GM12874 (cell line): ENCODE measurements around the gene KLK2.

Experiments
- TF ChIP-seq, protein P1 (sequence below): IDR thresholded peaks from 2 replicates; pipeline ENCODE4 v1.5.1; 2011; ENCODE audit warnings: low read depth, mild to moderate bottlenecking, control low read depth, low read length, moderate library complexity; ENCODE audit not compliant: insufficient read depth

The KLK2 gene

DNA sequence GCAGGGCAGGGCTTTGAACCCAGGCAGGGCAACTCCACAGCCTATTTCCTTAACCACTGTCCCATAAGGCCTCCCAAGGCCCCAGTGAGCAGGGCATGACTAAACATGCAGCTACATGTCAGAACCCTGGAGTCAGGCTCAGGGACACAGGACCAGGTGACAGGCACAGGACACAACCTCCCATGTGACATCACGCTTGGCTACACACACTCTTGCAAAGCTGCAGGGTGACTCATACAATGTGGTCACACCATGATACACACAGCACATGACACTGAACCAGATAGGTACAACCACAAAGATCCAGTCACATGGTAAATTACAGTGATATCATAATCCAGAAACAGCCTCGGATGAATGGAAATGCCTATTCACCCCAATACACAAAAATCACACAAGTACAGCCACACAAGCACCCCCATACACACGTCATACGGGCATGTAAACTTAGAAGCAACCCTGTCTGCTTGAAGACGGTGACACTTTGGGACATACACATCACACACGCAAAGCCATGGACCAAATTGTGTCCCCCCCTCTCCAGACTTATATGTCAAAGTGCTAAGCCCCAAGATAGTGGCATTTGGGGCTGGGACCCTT, 23.5 kb downstream of the KLK2 start:
- TF ChIP-seq, protein P1, sequence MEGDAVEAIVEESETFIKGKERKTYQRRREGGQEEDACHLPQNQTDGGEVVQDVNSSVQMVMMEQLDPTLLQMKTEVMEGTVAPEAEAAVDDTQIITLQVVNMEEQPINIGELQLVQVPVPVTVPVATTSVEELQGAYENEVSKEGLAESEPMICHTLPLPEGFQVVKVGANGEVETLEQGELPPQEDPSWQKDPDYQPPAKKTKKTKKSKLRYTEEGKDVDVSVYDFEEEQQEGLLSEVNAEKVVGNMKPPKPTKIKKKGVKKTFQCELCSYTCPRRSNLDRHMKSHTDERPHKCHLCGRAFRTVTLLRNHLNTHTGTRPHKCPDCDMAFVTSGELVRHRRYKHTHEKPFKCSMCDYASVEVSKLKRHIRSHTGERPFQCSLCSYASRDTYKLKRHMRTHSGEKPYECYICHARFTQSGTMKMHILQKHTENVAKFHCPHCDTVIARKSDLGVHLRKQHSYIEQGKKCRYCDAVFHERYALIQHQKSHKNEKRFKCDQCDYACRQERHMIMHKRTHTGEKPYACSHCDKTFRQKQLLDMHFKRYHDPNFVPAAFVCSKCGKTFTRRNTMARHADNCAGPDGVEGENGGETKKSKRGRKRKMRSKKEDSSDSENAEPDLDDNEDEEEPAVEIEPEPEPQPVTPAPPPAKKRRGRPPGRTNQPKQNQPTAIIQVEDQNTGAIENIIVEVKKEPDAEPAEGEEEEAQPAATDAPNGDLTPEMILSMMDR, result no peak

DNA sequence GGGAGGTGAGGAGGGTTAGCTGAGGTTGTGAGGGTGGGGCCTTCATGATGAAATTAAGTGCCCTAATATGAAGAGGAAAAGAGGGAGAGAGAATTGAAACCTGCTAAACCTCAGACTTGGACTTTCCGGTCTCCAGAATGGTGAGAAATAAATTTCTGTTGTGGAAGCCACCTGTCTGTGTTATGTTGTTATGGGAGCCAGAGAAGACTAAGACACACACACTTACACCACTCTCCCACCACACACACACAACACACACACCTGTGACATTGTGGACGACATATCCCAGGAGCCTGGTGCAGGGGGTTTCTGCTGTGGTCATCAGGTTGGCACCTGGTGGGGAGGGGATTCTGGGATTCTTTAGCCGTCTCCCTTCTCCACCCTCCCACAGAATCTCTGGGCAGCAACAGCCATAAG, 24.0 kb downstream of the KLK2 start:
- TF ChIP-seq, protein P1, result no peak

DNA sequence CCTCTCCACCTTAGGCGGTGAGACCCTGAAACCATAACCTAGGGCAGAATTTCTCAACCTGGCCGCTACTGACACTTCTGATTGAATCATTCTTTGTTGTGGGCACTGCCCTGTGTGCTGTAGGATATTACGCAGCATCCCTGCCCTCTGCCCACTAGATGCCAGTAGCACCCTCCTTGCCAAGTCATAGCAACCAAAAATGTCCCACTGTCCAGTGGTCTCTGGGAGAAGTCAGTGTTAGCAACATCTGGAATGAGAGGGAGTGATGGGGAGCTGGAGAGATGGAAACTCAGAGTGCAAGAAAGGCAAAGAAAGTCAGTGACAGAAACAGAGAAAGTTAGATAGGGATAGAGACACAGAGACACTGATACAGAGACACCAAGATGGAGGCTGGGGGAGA, 24.4 kb downstream of the KLK2 start:
- TF ChIP-seq, protein P1, result 0 out of 2 replicates have a peak, but pooled peaks have one; percentile 7

DNA sequence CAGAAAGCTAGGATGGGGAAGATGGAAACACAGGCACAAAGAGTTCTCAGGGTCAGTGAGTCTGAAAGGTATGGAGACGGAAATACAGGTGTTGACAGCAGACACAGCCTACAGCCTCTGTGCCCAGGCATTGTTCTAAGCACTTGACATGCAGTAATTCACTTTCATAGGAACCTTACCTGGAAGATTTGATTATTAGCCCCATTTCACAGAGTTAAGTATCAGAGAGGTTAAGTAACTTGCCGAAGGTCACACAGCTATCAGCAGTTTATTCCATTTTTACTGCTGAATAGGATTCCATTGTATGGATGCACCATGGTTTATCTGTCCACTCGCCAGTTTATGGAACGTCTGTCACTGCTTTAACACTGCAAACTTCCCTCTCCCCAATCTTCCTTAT, 24.8 kb downstream of the KLK2 start:
- TF ChIP-seq, protein P1, result no peak

DNA sequence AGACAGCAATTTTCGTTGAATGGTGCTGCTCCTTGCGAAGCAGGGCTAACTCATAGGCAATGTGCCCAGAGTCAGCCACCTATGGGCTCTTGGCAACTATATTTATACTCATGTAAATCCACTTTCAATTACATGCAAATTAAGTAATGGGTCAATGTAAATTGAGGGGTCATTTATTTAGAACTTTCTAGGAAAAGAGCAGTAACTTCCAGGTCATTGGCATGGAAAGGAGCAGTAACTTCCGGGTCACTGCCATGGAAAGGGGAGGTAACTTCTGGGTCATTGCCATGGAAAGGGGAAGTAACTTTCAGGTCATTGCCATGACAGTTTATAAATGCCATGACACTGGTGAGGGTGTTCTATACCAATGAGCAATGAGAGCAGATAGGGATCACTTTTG, 26.3 kb downstream of the KLK2 start:
- TF ChIP-seq, protein P1, result no peak

DNA sequence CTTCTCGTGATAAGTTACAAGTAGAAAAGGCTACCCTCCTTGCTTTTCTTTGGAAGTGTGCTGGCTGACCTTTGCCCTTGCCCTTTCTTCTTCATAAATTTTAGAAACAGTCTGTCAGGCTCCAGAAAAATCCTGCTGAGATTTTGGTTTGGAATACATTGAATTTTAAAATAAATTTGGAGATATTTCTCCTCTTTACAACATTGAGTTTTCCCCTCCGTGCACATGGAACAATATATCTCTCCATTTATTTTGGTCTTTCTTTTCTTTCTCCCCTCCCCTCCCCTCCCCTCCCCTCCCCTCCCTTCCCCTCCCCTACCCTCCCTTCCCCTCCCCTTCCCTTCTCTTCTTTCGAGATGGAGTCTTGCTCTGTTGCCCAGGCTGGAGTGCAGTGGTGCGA, 29.4 kb downstream of the KLK2 start:
- TF ChIP-seq, protein P1, result no peak

DNA sequence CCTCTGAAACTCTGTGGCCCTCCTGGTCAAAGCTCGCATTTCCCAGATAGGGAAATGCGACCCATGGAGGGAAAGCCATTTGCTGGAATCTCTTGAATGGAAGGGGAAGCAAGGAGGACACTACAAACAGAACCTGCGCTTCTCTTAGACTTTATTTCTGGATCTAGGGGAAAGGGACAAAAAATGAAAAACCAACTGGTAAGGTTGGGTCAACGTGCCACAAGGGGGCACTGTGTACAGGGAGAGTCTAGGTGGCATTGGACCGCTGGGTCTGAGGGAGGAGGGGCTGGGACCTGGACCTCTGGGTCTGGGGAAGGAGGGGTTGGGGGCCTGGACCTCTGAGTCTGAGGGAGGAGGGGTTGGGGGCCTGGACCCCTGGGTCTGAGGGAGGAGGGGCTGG, 33.0 kb downstream of the KLK2 start:
- TF ChIP-seq, protein P1, result peak; percentile 67
